Hair follicular keratinocyte (primary cell): Measurements from ENCODE around the gene PTK6. TPM values are rescaled to one million over a fixed set of nuclear protein-coding genes. Genes with fewer than 3 reads are reported as not detected.

Source experiments
- total RNA-seq: library from RNA; depleted of rRNA; stranded (reverse); fragments of >200 nt; gene quantifications from 2 replicates; pipeline ENCODE4 v1.2.3, GENCODE V29; 2015

The PTK6 gene
- total RNA-seq: 16.7 and 28.0 TPM in 2 replicates

GRCh38 chr20:63536997-63537524 is at the start of gene PTK6:
Gene PTK6, minus strand, starts transcription at chr20:63537376. Its CDS starts 62 bp downstream, at chr20:63537314.

GRCh38 chr20:63574156-63574828 is 37.1 kb upstream of the PTK6 start, which contains the start of gene HELZ2:
Gene HELZ2, minus strand, starts transcription at chr20:63574239. Its CDS starts 1,854 bp downstream, at chr20:63572385.

GRCh38 chr20:63553933-63554290 is 16.7 kb upstream of the PTK6 start, which contains the start of gene FNDC11:
Gene FNDC11, plus strand, starts transcription at chr20:63554159. Its CDS starts 1,505 bp downstream, at chr20:63555664.

GRCh38 chr20:63547725-63548480 is 10.7 kb upstream of the PTK6 start, which contains the start of gene SRMS:
Gene SRMS, minus strand, starts transcription at chr20:63547749. Its CDS starts 286 bp downstream, at chr20:63547463.

DNA sequence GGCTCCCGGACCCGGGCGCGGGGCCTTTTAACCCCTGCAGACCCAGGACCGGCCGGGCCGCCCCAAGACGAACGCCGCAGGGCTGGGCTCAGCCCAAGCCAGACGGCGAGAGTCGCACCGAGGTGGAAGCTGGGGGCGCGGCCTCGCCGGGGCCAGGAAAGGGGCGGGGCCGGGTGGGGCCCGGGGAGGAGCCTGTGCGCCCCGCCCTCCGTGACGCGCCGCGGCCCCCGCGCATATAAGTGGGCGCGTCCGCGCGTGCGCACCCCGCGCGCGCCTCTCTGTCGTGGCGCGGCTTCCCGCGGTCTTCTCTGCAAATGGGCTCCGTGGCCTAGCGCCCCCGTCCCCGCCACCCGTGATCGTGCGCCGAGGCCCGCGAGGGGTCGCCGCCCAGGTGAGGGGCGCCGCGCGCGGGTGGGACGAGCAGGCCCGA is 16.7 kb downstream of the PTK6 start, which contains the start of gene PPDPF:
PPDPF (plus strand) TSS at position 262 of the 430 bp plus-strand sequence. CDS start 544 bp downstream, outside the sequence.

DNA sequence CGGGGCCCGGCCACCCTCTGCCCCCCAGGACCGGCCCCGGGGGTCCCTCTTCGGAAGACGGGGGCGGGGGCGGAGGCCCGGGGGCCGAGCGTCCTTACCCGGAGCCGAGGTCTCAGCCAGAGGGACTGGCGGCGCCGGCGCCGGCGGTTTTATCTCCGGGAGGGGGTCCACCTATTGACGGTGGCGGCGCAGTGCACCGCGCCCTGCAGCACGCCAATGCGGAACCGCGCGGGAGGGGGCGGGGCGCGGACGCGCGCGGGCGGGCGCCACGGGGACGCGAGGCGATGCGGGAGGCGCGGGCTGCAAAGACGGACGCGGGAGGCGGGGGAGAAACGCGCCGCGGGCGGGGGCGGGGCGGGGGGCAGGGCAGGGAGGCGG is 38.2 kb downstream of the PTK6 start, which contains the start of gene EEF1A2:
EEF1A2 (minus strand) TSS at position 124 of the 378 bp plus-strand sequence. CDS start 1,320 bp downstream, outside the sequence.

Other genes starting within 250 kb of the PTK6 start
- not detected in 2 replicates for gene COL20A1, start 244.2 kb downstream of the PTK6 start, total RNA-seq
- not detected in 2 replicates for gene CHRNA4, start 176.0 kb downstream of the PTK6 start, total RNA-seq
- not detected in 2 replicates for gene KCNQ2, start 64.7 kb downstream of the PTK6 start, total RNA-seq
- gene EEF1A2, start 38.3 kb downstream of the PTK6 start, total RNA-seq: not detected in 2 replicates
- gene PPDPF, start 16.6 kb downstream of the PTK6 start, total RNA-seq: 156 and 298 TPM in 2 replicates
- 0.39 TPM in 1 of 2 replicates, not detected in the other for gene SRMS, start 10.4 kb upstream of the PTK6 start, total RNA-seq
- 1.1 and 1.7 TPM in 2 replicates for gene FNDC11, start 16.8 kb upstream of the PTK6 start, total RNA-seq
- 28.9 and 40.2 TPM in 2 replicates for gene HELZ2, start 36.9 kb upstream of the PTK6 start, total RNA-seq
- 10.3 and 11.2 TPM in 2 replicates for gene GMEB2, start 89.7 kb upstream of the PTK6 start, total RNA-seq
- gene STMN3, start 116.0 kb upstream of the PTK6 start, total RNA-seq: 14.6 and 24.8 TPM in 2 replicates
- 14.7 and 16.0 TPM in 2 replicates for gene RTEL1, start 120.9 kb upstream of the PTK6 start, total RNA-seq
- 619 and 1,142 TPM in 2 replicates for gene TNFRSF6B, start 159.3 kb upstream of the PTK6 start, total RNA-seq
- 37.6 and 39.0 TPM in 2 replicates for gene ARFRP1, start 170.6 kb upstream of the PTK6 start, total RNA-seq
- 23.2 and 24.1 TPM in 2 replicates for gene ZGPAT, start 170.7 kb upstream of the PTK6 start, total RNA-seq
- 7.3 and 8.9 TPM in 2 replicates for gene LIME1, start 199.3 kb upstream of the PTK6 start, total RNA-seq
- 116 and 119 TPM in 2 replicates for gene SLC2A4RG, start 202.4 kb upstream of the PTK6 start, total RNA-seq